NCI-H345 (cell line): ENCODE results near the gene GSAP.
"Not testable (repeated sequence)": the region's sequence is repeated elsewhere in the genome, so short reads cannot be mapped to it uniquely, and the experiment has no call there.

Experiments used
- DNase-seq: peaks from one replicate; lab custom pipeline; 2025; lab: John Stamatoyannopoulos, UW

GSAP gene

DNA sequence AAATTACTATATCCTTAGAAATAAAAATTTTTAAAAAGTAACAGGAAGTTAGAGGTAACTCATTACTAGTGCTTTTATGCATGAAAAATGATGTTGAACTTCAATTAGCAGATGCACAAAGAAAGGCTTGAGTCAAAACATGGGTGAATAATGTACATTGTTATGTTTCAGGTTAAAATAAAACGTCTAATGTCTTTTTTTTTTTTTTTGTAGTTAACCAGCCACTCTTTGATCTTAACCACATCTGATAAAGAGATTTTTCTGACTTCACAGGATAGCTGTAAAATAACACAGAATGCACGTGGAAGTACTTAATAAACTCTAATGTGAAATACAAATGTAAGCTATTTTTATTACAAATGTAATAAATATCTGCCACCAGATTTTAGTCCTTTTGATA, 61.7 kb downstream of the GSAP start:
- no peak for DNase-seq

DNA sequence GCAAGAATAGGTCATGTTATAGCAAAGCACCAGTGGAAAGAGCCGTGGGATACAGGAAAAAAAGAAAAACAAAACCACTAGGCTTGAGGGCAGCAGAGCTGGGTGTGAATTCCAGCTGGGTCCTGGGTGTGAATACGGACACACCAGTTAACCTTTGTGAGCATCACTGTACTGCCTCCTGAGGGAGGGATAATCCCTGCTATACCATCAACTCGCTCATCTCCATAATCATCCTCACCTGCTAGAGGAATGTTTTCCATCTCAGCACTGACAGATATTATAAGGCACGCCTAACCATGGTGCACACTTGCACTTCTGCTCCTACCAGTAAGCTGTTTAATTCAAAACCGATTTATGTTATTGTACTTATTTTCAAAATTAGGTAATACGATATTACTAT, 62.2 kb downstream of the GSAP start:
- DNase-seq = no peak

DNA sequence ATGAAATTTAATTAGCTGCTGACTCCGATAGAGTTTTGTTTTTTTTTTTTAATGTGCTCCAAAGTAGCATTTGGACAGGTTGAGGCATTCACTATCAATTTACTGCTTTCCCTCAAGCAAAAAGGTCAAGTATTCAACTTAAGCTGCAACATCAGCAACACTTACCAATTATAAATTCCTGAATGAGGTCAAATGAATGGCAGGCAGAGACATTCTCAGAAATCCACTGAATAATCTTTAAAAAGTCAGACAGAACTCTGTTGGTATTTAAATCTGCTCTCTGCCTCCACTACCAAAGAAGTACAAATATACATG, 62.8 kb downstream of the GSAP start:
- no peak for DNase-seq

DNA sequence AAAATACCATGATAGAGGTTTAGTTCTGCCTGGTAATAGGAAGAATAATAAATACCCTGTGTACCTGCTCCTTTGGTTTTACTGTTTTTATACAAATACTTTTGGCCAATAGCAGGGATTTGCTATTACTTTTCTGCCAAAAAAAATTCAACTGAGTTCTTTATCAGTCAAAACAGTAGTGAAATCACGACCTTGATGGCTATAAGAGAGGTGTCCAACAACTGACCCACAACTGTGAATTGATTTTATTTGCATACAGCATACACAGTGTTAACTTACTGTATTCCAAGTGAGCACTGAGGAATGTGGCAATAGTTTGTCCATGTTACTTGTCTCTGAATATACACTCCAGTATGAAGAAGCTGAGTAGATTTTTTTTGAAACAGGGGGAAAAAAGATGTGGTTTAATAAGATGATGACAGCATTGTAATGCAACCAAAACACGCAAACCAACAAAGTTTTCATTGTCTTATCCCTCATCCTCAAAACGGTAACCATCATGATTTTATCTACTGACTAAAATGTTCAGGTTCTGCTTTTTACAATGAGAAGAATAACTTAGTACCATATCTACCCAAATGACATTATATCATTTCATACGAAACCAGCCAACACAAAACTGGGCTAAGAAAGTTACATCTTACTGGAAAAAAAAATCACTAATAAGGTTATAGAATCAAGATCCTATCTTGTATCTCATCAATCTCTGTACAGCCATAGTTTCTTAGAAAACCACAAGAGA, 63.3 kb downstream of the GSAP start:
- no peak for DNase-seq

DNA sequence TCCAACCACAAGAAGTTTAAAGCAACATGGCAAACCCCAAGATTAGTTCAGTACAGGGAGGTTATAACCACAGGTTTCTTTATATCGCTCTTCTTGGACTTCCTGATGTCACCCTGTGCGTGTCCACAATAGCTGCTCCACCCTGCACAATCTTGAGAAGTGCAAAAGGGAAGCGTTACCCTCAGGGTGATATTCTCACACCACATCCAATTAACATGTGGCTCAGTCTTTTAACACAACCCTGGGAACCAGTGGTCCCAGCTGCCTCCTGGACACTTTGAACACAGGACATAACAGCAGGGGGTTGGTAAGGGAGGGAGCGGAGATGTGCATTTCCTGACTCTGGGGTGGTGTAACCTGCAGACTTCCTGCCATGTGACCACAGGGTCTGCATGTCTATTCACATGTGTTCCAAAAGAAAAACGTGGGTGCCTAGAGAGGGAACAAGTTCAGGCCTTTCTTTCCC, 64.6 kb downstream of the GSAP start:
- DNase-seq = no peak

DNA sequence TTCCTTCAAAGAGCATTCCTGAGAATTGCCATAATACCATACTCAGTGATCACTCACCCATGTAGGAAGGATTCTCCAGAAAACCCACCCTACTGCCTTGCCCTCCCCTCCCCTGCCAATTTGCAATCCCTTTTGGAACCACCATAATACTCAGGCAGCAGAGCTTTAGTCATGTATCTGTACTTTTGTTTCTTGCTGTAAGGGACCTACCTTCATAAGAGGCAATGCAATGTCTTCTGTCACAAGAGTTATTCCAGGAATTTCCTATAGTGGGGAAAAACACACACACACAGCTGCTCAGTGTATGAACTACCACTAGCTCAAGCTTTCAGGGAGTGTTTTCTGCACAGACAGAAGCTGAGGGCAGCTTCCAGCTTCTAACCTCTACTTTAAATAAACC, 67.0 kb downstream of the GSAP start:
- no peak for DNase-seq

DNA sequence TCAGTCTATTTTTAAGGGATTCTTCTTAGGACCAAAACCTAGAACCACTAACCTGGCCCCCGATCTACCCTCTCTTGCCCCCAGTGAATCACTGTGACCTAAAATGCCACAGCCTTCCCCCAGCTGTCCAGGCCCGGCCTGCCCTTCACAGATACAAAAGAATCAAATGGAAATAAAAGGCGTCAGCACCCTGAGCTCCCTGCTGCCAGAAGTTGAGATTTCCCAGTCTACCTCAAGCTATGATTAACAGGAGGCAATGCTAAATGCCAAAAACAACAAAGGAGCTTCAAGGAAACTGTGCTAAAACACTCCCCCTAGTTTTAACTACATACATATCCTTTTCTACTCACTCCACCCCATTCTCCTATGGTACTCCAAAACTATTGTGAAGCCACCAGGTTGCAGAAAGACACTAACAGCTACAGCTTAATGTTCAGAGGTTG, 67.8 kb downstream of the GSAP start:
- no peak for DNase-seq

DNA sequence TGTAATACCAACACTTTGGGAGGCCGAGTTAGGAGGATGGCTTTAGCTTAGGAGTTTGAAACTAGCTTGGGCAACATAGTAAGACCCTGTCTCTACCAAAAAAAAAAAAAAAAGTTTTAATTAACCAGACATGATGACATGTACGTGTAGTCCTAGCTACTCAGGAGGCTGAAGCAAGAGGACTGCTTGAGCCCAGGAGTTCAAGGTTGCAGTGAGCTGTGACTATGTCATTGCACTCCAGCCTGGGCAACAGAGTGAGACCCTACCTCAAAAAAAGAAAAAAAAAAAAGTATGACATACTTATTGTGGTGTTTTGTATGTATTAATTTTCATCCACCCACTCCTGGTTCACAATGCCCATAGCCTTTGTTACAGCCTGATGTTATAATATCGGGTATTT, 69.7 kb downstream of the GSAP start:
- no peak for DNase-seq

DNA sequence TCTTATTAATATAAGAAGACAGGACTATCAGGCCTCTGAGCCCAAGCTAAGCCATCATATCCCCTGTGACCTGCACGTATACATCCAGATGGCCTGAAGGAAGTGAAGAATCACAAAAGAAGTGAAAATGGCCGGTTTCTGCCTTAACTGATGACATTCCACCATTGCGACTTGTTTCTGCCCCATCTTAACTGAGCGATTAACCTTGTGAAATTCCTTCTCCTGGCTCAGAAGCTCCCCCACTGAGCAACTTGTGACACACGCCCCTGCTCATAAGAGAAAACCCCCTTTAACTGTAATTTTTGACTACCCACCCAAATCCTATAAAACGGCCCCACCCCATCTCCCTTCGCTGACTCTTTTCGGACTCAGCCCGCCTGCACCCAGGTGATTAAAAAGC, 70.7 kb downstream of the GSAP start:
- not testable (repeated sequence) for DNase-seq

DNA sequence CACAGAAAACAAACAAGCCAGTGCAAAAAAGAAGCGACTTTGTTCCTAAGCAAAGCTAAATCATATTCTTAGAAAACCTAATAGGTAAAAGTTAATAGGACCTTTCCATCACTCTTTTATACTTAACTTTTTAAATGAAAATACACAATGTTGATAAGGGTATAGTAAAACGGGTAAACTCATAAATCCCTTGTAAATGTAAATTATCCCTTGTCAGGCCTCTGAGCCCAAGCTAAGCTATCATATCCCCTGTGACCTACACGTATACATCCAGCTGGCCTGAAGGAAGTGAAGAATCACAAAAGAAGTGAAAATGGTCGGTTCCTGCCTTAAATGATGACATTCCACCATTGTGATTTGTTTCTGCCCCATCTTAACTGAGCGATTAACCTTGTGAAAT, 76.4 kb downstream of the GSAP start:
- no peak for DNase-seq

DNA sequence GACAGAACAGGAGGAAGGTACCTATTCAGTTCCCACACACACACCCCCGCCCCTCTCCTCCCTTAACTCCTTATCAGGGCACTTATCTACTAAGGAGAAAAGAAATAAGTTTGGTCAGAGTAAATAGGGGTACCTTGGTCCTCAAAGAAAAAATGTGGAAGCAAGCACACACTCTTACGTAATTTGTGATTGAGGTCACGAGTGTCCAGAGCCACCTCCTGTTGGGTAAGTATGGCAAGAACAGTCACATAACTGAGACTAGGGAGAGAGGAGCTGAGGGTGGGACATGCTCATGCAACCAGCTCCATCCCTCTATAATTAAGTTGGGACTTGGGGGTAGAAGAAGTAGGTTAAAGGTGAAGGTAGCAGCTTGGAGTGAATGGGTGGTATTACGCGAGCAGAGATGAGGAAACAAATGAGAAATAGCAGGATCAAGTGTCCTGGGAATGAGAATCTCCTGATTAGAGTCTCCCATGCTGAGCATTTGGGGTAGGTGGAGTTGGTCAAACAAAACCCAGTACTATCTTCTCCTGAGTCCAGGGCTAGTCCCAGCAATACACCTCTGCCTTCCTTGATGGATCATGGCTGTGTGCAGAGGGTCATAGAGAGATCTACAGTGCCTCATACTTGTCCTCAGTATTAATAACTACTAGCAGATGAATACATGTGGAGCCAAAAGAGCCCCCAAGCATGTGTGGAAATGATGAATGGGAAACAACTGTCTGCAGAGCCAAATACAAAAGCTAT, 77.1 kb downstream of the GSAP start:
- DNase-seq = no peak

DNA sequence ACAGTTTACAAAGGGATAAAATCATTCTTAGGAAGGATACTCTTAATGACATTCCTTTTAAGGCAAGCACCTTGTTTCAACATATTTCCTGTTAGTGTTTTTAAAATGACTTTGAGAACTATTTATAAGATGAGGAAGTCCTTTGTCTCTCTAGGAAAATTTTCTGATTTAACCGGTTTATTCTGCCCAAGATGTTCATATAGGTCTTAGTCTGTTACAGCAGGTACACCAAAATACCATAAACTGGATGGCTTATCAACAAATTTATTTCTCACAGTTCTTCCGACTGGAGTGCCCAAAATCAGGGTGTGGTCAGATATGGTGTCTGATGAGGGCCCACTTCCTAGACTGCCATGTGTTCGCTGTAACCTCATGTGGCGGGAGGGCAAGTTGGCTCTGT, 77.9 kb downstream of the GSAP start:
- no peak for DNase-seq

DNA sequence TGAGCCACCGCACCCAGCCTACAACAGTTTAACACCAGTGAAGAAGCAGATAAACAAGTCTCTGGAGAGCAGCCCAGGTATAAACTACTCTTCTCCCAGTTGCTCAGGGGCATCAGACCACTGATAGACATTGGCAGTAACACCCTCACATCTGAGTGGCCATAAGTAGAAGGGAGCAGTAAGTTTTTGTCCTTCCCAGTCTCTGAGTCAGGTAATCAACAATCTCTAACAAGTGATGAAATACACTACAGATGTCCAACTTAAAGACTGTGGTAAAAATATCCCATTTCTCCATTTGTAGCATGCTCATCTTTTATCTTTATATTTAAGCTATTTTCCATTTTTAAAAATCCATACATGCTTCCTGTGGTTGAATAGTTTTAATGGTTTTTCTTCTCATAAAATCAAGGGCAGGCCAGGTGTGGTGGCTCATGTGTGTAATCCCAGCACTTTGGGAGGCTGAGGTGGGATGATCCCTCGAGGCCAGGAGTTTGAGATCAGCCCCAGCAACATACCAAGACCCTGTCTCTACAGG, 78.6 kb downstream of the GSAP start:
- no peak for DNase-seq

DNA sequence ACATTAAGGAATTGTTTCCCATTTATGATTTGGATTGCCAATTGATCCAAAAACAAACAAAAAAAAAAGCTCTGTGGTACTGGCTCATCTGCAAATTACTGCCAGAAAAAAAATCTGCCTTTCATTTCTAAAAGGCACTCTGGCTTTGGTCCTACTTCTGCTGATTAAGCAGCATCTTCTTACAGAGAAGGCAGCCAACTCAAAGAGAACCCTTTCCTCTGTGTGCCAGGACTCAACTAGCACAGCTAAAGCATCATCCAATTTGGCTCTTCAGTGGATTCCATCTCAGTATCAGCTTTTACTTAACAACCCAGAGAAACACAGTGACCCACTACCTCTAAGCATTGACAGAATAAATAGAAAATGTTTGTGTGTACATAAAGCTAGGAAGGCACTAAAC, 80.6 kb downstream of the GSAP start:
- DNase-seq = no peak

DNA sequence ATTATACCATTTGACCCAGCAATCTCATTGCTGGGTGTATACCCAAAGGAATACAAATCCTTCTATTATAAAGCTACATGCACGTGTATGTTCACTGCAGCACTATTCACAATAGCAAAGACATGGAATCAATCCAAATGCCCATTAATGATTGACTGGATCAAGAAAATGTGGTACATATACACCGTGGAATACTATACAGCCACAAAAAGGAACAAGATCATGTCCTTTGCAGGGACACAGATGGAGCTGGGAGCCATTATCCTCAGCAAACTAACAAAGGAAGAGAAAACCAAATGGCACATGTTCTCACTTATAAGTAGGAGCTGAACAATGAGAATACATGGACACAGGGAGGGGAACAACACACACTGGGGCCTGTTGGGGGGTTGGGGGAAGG, 82.1 kb downstream of the GSAP start:
- not testable (repeated sequence) for DNase-seq

DNA sequence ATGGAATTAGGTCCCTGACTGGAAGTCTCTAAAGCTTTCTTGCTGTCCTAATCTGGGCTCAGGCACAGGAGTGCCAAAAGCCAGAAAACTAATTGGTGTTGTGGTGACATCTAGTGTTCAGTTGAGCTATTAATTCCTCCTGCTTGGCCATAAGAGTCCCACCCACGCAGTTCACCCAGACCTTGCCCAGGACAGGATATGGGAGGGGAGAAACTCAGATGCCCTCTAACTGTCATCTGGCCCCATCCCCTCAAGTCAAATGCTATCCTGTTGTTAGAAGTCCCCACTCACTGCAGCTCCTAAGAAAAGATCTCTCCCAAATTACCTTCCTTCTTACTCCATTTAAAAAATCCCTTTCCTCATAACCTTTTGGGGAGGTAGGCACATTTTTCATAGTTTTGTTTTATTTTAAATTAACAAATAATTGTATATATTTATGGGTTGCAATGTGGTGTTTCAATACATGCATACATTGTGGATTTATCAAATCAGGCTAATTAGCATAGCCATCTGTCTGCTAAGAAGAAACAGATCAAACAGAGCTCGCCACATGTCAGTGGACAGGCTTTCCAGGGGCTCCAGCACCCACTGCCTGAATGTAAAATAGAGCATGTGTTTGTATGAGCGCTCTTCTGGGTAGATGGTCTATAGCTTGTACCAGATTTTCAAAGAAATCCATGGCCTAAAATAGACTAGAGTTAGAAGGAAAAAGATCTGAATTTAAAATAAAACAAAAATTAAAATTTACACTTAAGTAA, 84.0 kb downstream of the GSAP start:
- DNase-seq = peak; percentile 75

DNA sequence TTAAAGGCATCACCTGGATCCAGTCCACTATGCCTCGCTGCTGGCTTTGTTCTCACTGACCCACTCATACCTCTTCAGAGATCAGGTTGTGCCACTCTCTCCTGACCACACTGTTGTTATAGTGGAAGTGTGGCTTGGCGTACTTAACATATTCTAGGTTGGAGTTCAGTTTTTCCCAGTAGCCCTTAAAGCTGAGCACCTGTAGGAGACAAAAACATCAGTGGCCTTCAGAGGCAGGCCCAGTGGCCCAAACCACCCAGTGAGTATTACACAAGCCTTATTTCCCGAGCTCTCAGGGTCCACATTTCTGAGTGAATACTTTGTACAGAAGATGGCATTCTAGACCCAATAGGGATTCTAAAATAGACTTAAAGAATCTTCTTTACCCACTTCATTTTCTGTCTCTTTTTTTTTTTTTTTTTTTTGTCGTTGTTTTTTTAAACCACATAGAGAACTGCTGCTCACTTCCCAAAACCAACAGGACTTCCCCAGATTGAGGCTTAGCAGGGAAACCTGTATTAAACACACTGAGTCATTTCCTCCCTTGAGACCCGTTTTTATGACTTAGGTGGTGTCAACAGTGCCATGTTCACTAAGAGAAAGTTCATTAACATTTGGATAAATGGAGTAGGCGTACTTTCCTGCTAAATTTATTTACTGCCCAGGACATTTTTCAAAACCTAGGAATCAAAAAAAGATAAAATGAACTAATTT, 85.8 kb downstream of the GSAP start:
- DNase-seq = no peak

DNA sequence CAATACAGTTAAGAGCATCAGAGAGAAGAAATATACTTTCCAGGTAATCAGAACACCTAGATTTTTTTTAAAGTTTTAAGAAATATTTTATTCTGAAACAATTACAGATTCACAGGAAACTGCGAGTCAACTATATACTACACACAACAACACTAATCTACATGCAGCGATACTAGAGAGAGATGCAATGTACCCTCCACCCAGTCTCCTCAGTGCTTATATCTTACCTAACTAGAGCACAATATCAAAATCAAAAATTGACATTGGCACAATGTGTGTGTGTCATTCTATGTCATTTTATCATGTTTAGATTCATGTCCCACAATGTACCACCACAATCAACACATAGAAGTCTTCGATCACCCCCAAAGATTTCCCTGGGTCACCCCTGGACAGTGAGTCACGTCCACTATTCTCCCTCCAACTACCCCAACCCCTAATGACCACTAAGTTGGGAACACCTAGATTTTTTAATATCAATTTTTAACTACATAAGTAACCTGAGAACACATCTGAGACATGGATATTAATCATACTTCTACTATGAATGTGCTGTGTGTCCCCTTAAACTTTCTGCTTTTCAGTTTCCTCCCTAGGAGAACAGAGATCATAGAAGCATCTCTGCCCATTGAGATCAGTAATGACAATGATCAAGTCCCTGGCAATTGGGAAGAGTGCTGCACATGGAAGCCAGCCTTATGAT, 86.5 kb downstream of the GSAP start:
- DNase-seq = no peak

DNA sequence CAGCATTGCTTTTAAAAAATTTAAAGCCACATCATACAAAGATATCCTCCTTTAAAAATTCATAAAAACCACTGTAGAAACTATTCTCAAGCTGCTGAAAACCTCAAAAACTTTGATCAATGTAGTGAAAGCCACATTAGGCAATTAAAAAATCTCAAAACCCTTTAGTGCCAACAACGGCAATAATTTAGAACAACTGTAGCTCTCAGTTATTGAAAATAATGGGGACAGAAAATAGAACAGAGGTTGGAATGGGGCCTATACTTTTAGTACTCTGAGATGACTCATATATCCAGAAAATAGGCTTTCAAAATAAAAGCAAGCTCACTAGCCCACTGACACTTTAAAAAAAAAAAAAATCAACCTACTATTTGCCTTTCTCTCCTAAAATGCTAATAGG, 87.5 kb downstream of the GSAP start:
- DNase-seq = no peak

DNA sequence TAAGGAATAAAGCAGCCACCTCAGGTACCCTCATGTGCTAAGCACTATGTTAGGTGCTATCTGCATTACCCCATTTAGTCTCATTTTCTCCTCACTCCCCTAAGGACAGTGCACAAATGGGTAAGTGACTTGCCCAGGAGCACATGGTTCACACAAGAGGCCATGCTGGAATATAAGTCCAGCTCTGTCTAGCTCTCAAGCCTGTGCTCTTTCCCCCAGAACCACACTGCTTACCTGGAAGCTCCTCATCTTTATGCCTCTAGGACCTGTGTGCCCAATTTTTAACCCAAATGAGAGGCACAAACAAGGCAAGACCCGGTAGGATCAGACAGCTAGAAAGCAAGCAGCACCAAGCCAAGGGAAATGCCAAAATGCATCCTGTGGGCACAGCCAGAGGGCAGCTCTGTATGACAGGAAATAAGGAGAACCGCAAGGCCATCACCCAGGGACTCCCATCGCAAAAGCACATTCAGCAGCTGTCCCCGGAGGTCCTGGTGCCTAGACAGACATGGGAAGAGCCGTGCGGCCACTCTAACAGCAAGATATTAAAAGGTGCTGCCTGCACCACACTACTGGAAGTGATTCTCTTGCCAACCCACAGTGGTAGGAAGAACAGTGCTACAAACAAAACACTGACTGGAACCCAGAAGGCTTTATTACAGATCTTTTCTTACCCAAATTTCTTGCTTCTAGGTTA, 88.1 kb downstream of the GSAP start:
- no peak for DNase-seq
